ENCODE results near the gene PRRG4.
A peak's percentile ranks its signal among the peaks of the same experiment; 100 is the strongest.
"Not testable (repeated sequence)": the region's sequence is repeated elsewhere in the genome, so short reads cannot be mapped to it uniquely, and the experiment has no call there.

PRRG4 gene

DNA sequence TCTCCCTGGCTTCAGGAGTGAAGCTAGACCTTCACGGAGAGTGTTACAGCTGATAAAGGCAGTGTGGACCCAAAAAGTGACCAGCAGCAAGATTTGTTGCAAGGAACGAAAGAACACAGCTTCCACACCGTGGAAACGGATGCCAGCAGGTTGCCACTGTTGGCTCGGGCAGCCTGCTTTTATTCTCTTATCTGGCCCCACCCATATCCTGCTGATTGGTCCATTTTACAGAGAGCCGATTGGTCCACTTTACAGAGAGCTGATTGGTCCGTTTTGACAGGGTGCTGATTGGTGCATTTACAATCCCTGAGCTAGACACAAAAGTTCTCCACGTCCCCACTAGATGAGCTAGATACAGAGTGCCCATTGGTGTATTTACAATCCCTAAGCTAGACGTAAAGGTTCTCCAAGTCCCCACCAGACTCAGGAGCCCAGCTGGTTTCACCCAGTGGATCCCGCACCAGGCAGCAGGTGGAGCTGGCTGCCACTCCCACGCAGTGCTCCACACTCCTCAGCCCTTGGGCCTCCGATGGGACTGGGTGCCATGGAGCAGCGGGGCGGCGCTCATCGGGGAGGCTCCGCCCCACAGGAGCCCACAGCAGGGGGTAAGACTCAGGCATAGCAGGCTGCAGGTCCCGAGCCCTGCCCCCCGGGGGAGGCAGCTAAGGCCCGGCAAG, 58.1 kb downstream of the PRRG4 start:
- DNase-seq: not testable (repeated sequence)

- not testable (repeated sequence) for DNase-seq
These were observed 58.6 kb downstream of the PRRG4 start for GRCh38 chr11:32888384-32888710.

DNA sequence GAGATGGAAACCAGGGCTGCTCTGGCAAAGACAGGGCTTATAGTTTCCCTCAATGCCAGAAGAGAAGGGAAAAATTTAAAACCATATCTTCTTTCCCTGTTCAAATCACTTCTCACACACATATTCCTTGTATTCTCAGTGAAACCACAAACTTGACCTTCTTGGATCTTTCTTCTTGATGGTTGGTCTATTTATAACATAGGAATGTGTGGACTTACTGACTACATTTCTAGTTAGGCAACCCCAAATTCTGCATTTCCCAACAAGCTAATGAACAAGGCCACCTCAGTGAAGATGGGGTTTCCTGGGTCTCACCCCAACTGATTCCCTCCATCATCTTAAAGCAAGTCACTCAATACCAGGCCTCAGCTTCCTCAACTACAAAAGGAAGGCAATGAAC, 59.1 kb downstream of the PRRG4 start:
- DNase-seq: no peak

- no peak for DNase-seq
These were observed 61.3 kb downstream of the PRRG4 start for GRCh38 chr11:32890843-32891656.

- DNase-seq: no peak
These were observed 62.1 kb downstream of the PRRG4 start for GRCh38 chr11:32891657-32892354.

DNA sequence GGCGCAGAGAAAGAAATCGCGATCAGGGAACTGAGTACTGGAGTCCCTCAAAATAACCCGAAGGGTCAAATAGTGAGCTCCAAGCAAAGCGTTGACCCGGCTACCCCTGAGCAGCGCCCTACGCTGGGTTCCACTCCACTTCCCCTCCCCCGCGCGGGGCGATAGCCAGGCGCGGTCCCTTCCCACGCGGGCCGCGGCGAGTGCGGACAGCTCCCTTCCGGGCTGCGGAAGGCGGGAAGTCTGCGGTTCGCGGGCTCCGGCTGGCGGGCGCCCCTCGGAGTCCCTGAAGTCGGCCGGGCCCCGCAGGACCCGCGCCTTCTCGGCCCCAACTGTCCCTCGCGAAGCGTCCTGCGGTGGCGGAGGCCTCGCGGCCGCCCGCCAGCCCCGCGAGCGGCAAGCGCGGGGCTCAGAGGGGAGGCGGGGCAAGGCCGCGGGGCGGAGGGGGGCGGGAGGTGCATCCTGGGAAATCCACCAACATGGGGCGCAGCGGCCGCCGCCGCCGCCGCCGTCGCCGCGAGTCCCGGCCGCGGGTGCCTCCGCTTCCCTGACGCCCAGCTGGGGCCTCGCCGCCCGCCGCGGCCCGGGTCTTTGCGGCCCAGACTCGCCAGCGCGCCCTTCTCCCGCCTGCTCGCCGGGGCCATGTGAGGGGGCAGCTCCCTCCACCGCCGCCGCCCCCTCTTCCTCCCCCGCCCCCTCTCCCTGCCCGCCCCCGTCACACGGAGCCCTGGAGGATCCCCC, 62.8 kb downstream of the PRRG4 start, which contains the start of gene QSER1:
QSER1 (plus strand) TSS at position 457 of the 738 bp plus-strand sequence. CDS start 315 bp downstream, outside the sequence.
- peak; percentile 51 to 54 for DNase-seq

DNA sequence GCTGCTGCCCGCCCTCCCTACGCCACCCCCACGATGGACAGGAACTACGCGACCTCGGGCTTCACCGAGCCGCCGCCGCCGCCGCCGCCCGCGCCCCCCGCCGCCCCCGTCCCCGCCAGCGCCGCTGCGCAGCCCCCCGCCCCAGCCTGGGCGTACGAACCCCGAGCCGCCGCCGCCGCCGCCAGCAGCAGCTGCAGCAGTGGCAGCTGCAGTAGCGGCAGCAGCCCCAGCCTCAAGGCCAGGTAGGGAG, 63.3 kb downstream of the PRRG4 start:
- DNase-seq: no peak

GRCh38 chr11:32893343-32894148, 63.8 kb downstream of the PRRG4 start:
- DNase-seq: peak; percentile 52 to 54

DNA sequence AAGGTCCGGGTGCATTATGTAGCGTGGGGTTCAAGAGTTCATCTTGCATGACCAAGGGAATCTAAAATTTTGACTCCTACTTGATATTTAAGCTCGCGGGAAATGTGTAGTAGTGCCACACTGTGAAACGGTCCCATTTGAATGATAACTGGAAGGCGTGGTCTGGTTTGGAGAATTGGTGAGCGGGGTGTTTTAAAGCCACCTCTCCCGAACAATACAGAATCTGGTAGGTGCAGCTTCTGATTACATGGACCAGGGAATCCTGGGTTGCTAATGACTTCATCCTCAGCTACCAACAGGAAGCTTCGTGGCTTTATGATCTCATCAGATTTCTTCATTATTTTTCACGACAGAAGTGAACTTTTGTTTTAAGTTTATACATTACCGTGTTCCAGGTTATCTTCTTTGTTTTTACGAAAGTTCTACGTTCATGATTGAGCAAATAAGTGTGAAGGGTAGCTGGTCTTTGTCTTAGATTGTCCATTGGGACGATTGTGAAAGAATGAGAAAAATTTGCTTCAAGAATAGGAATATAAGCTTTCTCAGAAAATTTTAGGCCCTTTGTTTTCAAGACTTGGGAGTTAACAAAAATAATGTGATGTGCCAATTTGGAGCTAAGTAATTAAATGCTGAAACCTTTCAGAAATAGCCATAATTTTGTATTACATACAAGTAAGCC, 64.6 kb downstream of the PRRG4 start:
- peak; percentile 79 to 80 for DNase-seq

GRCh38 chr11:32894921-32895320, 65.2 kb downstream of the PRRG4 start:
- DNase-seq: no peak

DNA sequence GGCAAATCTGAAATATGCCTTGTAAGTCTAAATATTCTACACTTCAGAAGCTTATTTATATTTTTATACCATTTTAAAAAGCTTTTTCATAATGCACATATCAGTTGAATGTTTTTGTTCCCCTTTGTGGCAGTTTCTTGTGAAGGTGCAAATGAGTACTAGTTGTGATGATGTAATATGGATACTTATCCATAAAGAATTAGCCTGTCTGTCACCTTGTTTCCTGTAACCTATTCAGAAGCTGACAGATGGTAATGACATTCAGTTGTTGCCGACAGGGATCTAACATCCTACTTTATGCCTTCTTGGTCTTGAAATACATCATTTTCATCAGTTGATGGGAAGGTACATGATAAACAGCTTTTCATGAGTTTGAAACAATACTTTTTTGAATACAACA, 65.7 kb downstream of the PRRG4 start:
- DNase-seq: no peak

- DNase-seq: no peak
These were observed 67.4 kb downstream of the PRRG4 start for GRCh38 chr11:32897103-32897502.

GRCh38 chr11:32899438-32899837, 69.7 kb downstream of the PRRG4 start:
- DNase-seq: no peak

DNA sequence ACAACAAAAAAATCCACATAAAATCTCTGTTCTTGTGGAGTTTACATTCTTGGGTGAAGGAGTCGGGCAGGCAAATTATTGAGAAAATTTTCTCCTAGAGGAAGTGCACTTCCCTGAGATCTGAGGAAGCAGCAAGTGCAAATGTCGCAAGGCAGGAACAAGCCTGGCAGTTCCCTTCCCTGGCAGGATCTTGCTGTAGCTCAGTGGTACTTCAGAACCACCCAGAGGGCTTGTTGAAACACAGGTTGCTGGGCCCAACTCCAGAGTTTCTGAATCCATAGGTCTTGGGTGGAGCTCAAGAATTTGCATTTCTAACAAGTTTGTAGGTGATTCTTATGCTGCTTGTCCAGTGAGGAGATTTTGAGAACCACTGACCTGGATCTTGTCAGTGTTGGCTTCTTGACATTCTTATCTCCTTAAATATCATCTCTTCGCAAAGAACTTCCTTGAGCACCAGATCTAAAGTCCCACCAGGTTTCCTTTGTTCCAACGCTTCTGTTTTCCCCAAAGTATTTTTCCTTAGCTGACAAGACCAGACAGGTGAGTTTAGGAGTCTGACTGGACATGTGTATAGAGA, 72.5 kb downstream of the PRRG4 start:
- DNase-seq: no peak

DNA sequence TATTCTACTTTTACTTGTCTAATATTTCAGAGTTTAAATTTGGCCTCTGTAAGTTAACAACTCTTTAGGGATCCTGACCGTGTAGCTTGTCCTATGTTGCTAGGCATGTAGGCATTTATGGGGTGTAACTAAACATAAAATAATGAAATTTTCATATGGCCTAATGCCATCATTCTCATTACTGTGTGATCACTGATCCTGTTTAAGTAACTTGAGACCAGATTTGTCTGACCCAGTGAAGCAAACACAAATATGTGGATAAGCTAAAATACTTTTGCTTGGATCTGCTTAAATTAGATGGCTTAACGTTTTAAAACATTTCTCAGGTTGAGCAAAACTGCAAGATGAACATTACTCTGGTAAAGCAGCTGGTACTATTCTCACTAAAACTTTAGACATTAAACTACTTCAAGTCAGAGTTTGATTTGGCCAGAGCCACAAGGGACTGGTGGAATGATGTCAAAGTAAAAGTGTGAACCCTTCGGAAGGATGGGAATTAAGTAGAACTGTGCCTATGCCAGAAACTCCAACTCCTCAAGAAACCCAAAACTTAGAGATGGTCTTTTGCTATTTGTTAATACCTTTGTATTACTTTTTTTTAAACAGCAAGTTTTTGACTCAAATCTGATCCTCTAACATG, 75.4 kb downstream of the PRRG4 start:
- DNase-seq: no peak

Data from Kasumi-1 (cell line).